GM23248 (cell line): ENCODE results near the gene TNRC6C. TPM values are rescaled to one million over a fixed set of nuclear protein-coding genes. Genes with fewer than 3 reads are reported as not detected.

Experiments
- DNase-seq: peaks from one replicate; pipeline ENCODE4 v3.0.0-alpha.2; 2015
- H2AFZ ChIP-seq: fragments of 200-600 bp; sonication (generic); 2 replicates; pipeline ENCODE4 v1.6.1; 2016; ENCODE audit warnings: antibody characterized with exemption
- H3F3A ChIP-seq: fragments of 200-600 bp; sonication (generic); 2 replicates; pipeline ENCODE4 v1.6.1; 2016; ENCODE audit warnings: mild to moderate bottlenecking, antibody characterized with exemption, mixed run types; ENCODE audit not compliant: insufficient read depth
- H3K27ac ChIP-seq: fragments of 200-600 bp; sonication (generic); 2 replicates; pipeline ENCODE4 v1.5.1; 2016; ENCODE audit warnings: mild to moderate bottlenecking
- H3K27me3 ChIP-seq: fragments of 200-600 bp; sonication (generic); replicated peaks from 2 replicates; pipeline ENCODE4 v1.6.1; 2016; ENCODE audit warnings: mild to moderate bottlenecking; ENCODE audit not compliant: insufficient read depth
- H3K36me3 ChIP-seq: fragments of 200-600 bp; sonication (generic); 2 replicates; pipeline ENCODE4 v1.6.1; 2016; ENCODE audit warnings: low read depth, mild to moderate bottlenecking
- H3K4me1 ChIP-seq: fragments of 200-600 bp; sonication (generic); 2 replicates; pipeline ENCODE4 v1.6.1; 2016; ENCODE audit warnings: mild to moderate bottlenecking; ENCODE audit not compliant: insufficient read depth
- H3K4me2 ChIP-seq: fragments of 200-600 bp; sonication (generic); one replicate; pipeline ENCODE4 v1.6.1; 2016; ENCODE audit warnings: mild to moderate bottlenecking; ENCODE audit not compliant: unreplicated experiment
- H3K4me3 ChIP-seq: fragments of 200-600 bp; sonication (generic); 2 replicates; pipeline ENCODE4 v1.5.1; 2016; ENCODE audit warnings: mild to moderate bottlenecking
- H3K79me2 ChIP-seq: fragments of 200-600 bp; sonication (generic); 2 replicates; pipeline ENCODE4 v1.6.1; 2016; ENCODE audit warnings: mild to moderate bottlenecking; ENCODE audit not compliant: insufficient read depth
- H3K9ac ChIP-seq: fragments of 200-600 bp; sonication (generic); 2 replicates; pipeline ENCODE4 v1.6.1; 2016; ENCODE audit warnings: mild to moderate bottlenecking
- H3K9me2 ChIP-seq: fragments of 200-600 bp; sonication (generic); 2 replicates; pipeline ENCODE4 v1.6.1; 2016; ENCODE audit warnings: mixed run types, mild to moderate bottlenecking, moderate library complexity; ENCODE audit not compliant: insufficient read depth
- H3K9me3 ChIP-seq: fragments of 200-600 bp; sonication (generic); one replicate; pipeline ENCODE4 v1.6.1; 2017; ENCODE audit warnings: low read depth
- H4K20me1 ChIP-seq: fragments of 200-600 bp; sonication (generic); 2 replicates; pipeline ENCODE4 v1.6.0; 2016; ENCODE audit not compliant: insufficient read depth
- EZH2 ChIP-seq: fragments of 200-600 bp; sonication (generic); IDR thresholded peaks from 2 replicates; pipeline ENCODE4 v1.6.1; 2018; ENCODE audit warnings: antibody characterized with exemption, mild to moderate bottlenecking; ENCODE audit not compliant: insufficient read depth, poor library complexity, severe bottlenecking
- EZH2phosphoT487 ChIP-seq: fragments of 200-600 bp; sonication (generic); IDR thresholded peaks from 2 replicates; pipeline ENCODE4 v1.6.1; 2018; ENCODE audit warnings: antibody characterized with exemption, moderate library complexity, mild to moderate bottlenecking, low read depth; ENCODE audit not compliant: insufficient read depth
- WGBS, 2 experiments: methylation state at CpG; one replicate each; pipeline ENCODE4 v1.1.6; 2015 to 2017; ENCODE audit warnings: low lambda C conversion rate in 2 of 2, low coverage in 1 of 2; ENCODE audit errors: missing lambda C conversion rate in 2 of 2; 5-methylcytosine and 5-hydroxymethylcytosine counted together
- in situ Hi-C: fragments of 300-500 bp; cut with MboI; formaldehyde crosslinking; loops from 2 replicates; pipeline ENCODE4 v1.15.0; 2020
- polyA plus RNA-seq: library from polyadenylated mRNA; unstranded; fragments of >200 nt; fragmentation: Nextera tagmentation; extraction: Ambion mirVana; gene quantifications from 2 replicates; pipeline ENCODE4 v1.2.1, GENCODE V29; 2016
- total RNA-seq: library from RNA; depleted of rRNA; stranded (reverse); fragments of >200 nt; shearing (Covaris generic); gene quantifications from 2 replicates; pipeline ENCODE4 v1.2.3, GENCODE V29; 2014

The TNRC6C gene
- total and polyA plus RNA-seq, 2 experiments from 2014 or later = 2.3 TPM

DNA sequence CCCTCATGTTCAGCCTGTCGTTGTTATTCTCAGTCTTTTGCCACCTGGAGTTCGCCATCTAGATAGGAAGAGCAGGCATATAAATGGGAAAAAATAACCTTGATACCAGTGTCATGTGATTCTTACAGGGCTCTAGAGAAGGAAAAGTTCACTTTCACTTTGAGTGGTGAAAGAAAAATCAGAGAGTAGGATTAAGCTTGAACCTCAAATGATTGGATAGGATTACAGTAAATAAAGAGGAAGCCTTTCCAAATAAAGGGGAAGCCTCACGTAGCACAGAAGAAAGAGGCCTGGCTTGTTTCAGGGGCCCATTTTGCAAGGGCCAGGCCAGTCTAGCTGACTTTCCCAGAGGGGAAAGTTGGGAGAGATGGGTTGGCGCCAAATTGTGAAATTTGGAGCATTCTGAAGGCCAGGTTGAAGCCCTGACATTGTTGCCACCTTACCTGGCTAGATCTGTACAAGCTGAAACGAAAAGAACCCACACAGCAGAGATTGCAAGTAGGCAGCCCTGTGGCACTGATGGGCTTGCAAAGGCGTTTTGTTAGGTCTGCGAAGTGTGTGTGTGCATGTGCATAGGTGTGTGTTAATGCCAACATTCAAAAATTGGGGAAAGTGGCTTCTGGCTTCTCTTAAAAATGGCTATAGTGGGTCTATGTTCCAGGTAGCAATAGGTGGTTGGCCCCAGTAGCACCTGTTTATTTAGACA is 131.2 kb downstream of the TNRC6C start:
- TF ChIP-seq EZH2phosphoT487 (no peak), EZH2 (no peak)
- Histone ChIP-seq H3K9ac (no peak overlapping the region), H2AFZ (no peak overlapping the region), H3K79me2 (no peaks in the 10 kb centered on the region), H3K9me2 (no peaks in the 10 kb centered on the region), H3K27ac (no peak overlapping the region), H4K20me1 (no peaks in the 10 kb centered on the region), H3K36me3 (peaks cover 33% of the 10 kb centered on the region), H3K4me1 (no peaks in the 10 kb centered on the region), H3K4me2 (no peak overlapping the region), H3F3A (no peaks in the 10 kb centered on the region), H3K27me3 (no peaks in the 10 kb centered on the region), H3K9me3 (no peaks in the 10 kb centered on the region), H3K4me3 (no peak overlapping the region)
- 95 to 96% methylated on average over 7 of the region's 7 CpGs for WGBS, 2 experiments
- DNase-seq = no peak
- in situ Hi-C loops = no loop called here

DNA sequence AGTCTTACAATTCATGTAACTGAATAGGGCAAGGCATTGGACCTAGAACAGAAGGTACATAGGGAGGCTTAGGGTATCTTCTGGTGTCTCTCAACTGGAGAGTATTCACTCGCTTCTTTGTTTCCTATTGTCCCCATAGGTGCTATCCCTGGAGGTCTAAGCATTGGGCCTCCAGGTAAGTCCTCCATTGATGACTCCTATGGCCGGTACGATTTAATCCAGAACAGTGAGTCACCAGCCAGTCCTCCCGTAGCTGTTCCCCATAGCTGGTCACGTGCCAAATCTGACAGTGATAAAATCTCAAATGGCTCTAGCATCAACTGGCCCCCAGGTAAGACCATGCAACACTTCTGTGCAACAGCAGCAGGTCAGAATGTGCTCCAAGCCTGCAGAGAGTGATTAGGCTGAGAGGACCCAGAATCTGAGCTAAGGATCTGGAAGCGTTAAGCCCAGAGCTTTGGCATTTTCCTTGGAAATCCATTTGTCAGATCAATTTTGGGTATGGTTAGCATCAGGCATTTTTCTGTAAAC is 134.4 kb downstream of the TNRC6C start:
- no peak for DNase-seq
- Histone ChIP-seq H3K27me3 (no peaks in the 10 kb centered on the region), H3K9me2 (no peaks in the 10 kb centered on the region), H2AFZ (no peak overlapping the region), H3K79me2 (no peaks in the 10 kb centered on the region), H3K4me1 (no peaks in the 10 kb centered on the region), H3K4me2 (no peak overlapping the region), H3K36me3 (peaks cover 26% of the 10 kb centered on the region), H3K27ac (no peak overlapping the region), H3F3A (no peaks in the 10 kb centered on the region), H3K4me3 (no peak overlapping the region), H4K20me1 (no peaks in the 10 kb centered on the region), H3K9ac (no peak overlapping the region), H3K9me3 (no peaks in the 10 kb centered on the region)
- in situ Hi-C loops = no loop called here
- TF ChIP-seq EZH2phosphoT487 (no peak), EZH2 (no peak)
- 71 to 78% methylated on average over 6 of the region's 6 CpGs for WGBS, 2 experiments

- in situ Hi-C loops = no loop called here
- no peaks in the 10 kb centered on the region for H3F3A ChIP-seq
- H3K36me3 ChIP-seq = peaks cover 26% of the 10 kb centered on the region; the same call in 1 of the 2 replicates
- no peaks in the 10 kb centered on the region for H3K4me1 ChIP-seq
- no peaks in the 10 kb centered on the region for H3K9me3 ChIP-seq
- no peaks in the 10 kb centered on the region for H3K27me3 ChIP-seq
- no peak for DNase-seq
- H2AFZ ChIP-seq = no peak overlapping the region
- H3K4me3 ChIP-seq = no peak overlapping the region
- H3K9me2 ChIP-seq = no peaks in the 10 kb centered on the region
- H3K27ac ChIP-seq = no peak overlapping the region
- TF ChIP-seq EZH2phosphoT487 = no peak
- TF ChIP-seq EZH2 = no peak
- no peaks in the 10 kb centered on the region for H4K20me1 ChIP-seq
- WGBS, 2 experiments = 84 to 94% methylated on average over 6 of the region's 6 CpGs
- no peak overlapping the region for H3K4me2 ChIP-seq
- H3K79me2 ChIP-seq = no peaks in the 10 kb centered on the region
- no peak overlapping the region for H3K9ac ChIP-seq
Observed at GRCh38 chr17:78095035-78095434, 136.5 kb downstream of the TNRC6C start.

GRCh38 chr17:78096093-78096492 is 137.6 kb downstream of the TNRC6C start:
- Histone ChIP-seq H3K4me1 (no peaks in the 10 kb centered on the region), H3K9me3 (no peaks in the 10 kb centered on the region), H4K20me1 (no peaks in the 10 kb centered on the region), H3K27me3 (no peaks in the 10 kb centered on the region), H3K9ac (no peak overlapping the region), H3K9me2 (no peaks in the 10 kb centered on the region), H3F3A (no peaks in the 10 kb centered on the region), H2AFZ (no peak overlapping the region), H3K79me2 (no peaks in the 10 kb centered on the region), H3K4me3 (no peak overlapping the region), H3K36me3 (peaks cover 22% of the 10 kb centered on the region; the same call in 1 of the 2 replicates), H3K27ac (no peak overlapping the region), H3K4me2 (no peak overlapping the region)
- no peak for TF ChIP-seq EZH2phosphoT487
- TF ChIP-seq EZH2 = no peak
- in situ Hi-C loops = no loop called here
- no peak for DNase-seq
- WGBS, 2 experiments = 90 to 93% methylated on average over 9 of the region's 9 CpGs

- 96% methylated on average over 5 of the region's 5 CpGs for WGBS, 2 experiments
Observed at GRCh38 chr17:78101112-78101511, 142.6 kb downstream of the TNRC6C start.

More at GRCh38 chr17:78101112-78101511, 142.6 kb downstream of the TNRC6C start:
- no peaks in the 10 kb centered on the region for H3K4me1 ChIP-seq
- no peaks in the 10 kb centered on the region for H4K20me1 ChIP-seq
- no peak overlapping the region for H2AFZ ChIP-seq
- no peak overlapping the region for H3K4me2 ChIP-seq
- DNase-seq = no peak
- no peaks in the 10 kb centered on the region for H3K79me2 ChIP-seq
- H3K27me3 ChIP-seq = no peaks in the 10 kb centered on the region
- no peaks in the 10 kb centered on the region for H3K9me2 ChIP-seq
- H3K9ac ChIP-seq = no peak overlapping the region
- in situ Hi-C loops = no loop called here
- TF ChIP-seq EZH2phosphoT487 = no peak
- no peak for TF ChIP-seq EZH2
- no peaks in the 10 kb centered on the region for H3F3A ChIP-seq
- no peak overlapping the region for H3K27ac ChIP-seq
- no peaks in the 10 kb centered on the region for H3K9me3 ChIP-seq
- H3K36me3 ChIP-seq = no peaks in the 10 kb centered on the region
- no peak overlapping the region for H3K4me3 ChIP-seq
